ENCODE data around the gene RAPGEF3.

RAPGEF3 gene

DNA sequence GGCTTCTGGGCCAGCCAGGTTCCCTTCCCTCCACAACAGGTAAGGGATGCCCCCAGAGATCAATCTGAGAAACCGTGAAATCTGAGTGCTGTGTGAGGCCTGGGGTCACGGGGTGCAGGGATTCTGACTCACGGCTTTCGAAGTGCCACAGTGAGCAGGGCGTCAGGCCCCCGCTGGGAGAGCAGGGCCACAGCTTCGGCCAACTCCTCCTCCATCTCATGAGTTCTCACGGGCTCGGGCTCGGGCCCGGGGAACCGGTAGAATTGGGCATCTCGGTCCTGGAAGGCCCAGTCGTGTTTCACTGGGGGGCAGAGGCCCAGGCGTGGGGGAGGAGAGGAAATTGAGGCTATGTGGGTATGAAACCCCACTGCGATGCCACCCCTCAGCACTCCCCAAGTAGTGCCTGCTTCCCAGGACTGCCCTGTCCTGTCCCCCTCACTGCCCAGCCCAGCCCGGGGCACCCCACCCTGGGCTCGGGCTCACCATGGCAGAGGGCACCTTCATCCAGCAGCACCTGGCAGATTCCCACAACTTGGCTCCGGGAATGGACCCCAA lies 7.7 kb downstream of the RAPGEF3 start:
- FAIRE-seq (no peak), DNase-seq (ENCODE audit: insufficient read length) (no peak)
- TF ChIP-seq POLR2AphosphoS5 (IDR thresholded peaks at IDR 0.05; ENCODE audit: low read depth, low read length) (no peak), TAF1 (IDR thresholded peaks at IDR 0.05; ENCODE audit: borderline replicate concordance, low read depth, low read length) (no peak), POLR2A (IDR thresholded peaks at IDR 0.05; ENCODE audit: low read depth, low read length) (no peak)

- DNase-seq (ENCODE audit: insufficient read length): no peak
- TF ChIP-seq POLR2AphosphoS5 (IDR thresholded peaks at IDR 0.05; ENCODE audit: low read depth, low read length): no peak
- FAIRE-seq: no peak
Observed at GRCh38 chr12:47750229-47750798, 8.4 kb downstream of the RAPGEF3 start.

GRCh38 chr12:47748899-47749298 lies 9.8 kb downstream of the RAPGEF3 start:
- TF ChIP-seq POLR2A (IDR thresholded peaks at IDR 0.05; ENCODE audit: low read depth, low read length): no peak
- DNase-seq (ENCODE audit: insufficient read length) (no peak), FAIRE-seq (no peak)

DNA sequence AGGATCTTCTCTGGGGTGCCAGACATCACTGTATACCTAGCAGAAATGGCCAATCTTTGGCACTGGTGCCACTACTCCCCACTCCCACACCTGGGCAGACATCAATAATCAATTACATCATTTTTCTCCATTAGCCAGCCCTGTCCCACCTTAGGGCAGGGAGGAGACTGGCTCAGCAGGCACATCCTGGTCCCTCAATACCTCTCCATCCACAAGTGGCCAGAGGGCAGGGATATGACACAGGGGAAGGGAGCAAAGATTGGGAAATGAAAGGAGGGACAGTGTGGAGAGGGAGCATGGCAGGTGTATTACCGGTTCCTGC lies 10.2 kb downstream of the RAPGEF3 start:
- TF ChIP-seq POLR2A (IDR thresholded peaks at IDR 0.05; ENCODE audit: low read depth, low read length): no peak
- no peak for TF ChIP-seq TAF1 (IDR thresholded peaks at IDR 0.05; ENCODE audit: borderline replicate concordance, low read depth, low read length)
- no peak for TF ChIP-seq POLR2AphosphoS5 (IDR thresholded peaks at IDR 0.05; ENCODE audit: low read depth, low read length)
- no peak for DNase-seq (ENCODE audit: insufficient read length)
- FAIRE-seq: no peak

GRCh38 chr12:47747596-47748506 lies 10.8 kb downstream of the RAPGEF3 start:
- TF ChIP-seq POLR2AphosphoS5 (IDR thresholded peaks at IDR 0.05; ENCODE audit: low read depth, low read length) (no peak), TAF1 (IDR thresholded peaks at IDR 0.05; ENCODE audit: borderline replicate concordance, low read depth, low read length) (no peak), POLR2A (IDR thresholded peaks at IDR 0.05; ENCODE audit: low read depth, low read length) (no peak)
- DNase-seq (ENCODE audit: insufficient read length) (no peak), FAIRE-seq (no peak)

DNA sequence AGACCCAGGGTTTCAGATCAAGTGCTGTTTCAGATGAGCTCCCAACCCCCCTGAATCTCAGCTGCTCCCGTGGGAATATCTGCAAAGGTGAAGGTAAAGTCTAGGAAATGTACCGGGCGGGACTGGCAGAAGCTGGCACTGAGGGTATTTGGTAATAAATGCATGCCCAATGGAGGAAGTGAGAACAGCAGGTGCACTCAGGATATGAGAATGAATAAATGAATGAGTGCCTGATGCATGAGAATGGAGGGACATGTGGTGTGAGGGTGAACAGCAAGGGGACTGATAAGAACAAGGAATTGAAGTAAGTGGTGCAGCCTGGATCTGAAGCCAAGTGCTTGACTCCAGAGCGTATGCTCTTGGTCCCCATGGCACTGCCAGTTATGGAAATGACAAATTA lies 11.6 kb downstream of the RAPGEF3 start:
- TF ChIP-seq POLR2A (IDR thresholded peaks at IDR 0.05; ENCODE audit: low read depth, low read length) (no peak), POLR2AphosphoS5 (IDR thresholded peaks at IDR 0.05; ENCODE audit: low read depth, low read length) (no peak), TAF1 (IDR thresholded peaks at IDR 0.05; ENCODE audit: borderline replicate concordance, low read depth, low read length) (no peak)
- DNase-seq (ENCODE audit: insufficient read length) (no peak), FAIRE-seq (no peak)

GRCh38 chr12:47746523-47746922 lies 12.2 kb downstream of the RAPGEF3 start:
- FAIRE-seq (no peak), DNase-seq (ENCODE audit: insufficient read length) (no peak)
- TF ChIP-seq TAF1 (IDR thresholded peaks at IDR 0.05; ENCODE audit: borderline replicate concordance, low read depth, low read length) (no peak), POLR2AphosphoS5 (IDR thresholded peaks at IDR 0.05; ENCODE audit: low read depth, low read length) (no peak), POLR2A (IDR thresholded peaks at IDR 0.05; ENCODE audit: low read depth, low read length) (no peak)

GRCh38 chr12:47746073-47746472 lies 12.6 kb downstream of the RAPGEF3 start:
- FAIRE-seq (no peak), DNase-seq (ENCODE audit: insufficient read length) (no peak)
- no peak for TF ChIP-seq POLR2AphosphoS5 (IDR thresholded peaks at IDR 0.05; ENCODE audit: low read depth, low read length)
- no peak for TF ChIP-seq TAF1 (IDR thresholded peaks at IDR 0.05; ENCODE audit: borderline replicate concordance, low read depth, low read length)
- TF ChIP-seq POLR2A (IDR thresholded peaks at IDR 0.05; ENCODE audit: low read depth, low read length): no peak

DNA sequence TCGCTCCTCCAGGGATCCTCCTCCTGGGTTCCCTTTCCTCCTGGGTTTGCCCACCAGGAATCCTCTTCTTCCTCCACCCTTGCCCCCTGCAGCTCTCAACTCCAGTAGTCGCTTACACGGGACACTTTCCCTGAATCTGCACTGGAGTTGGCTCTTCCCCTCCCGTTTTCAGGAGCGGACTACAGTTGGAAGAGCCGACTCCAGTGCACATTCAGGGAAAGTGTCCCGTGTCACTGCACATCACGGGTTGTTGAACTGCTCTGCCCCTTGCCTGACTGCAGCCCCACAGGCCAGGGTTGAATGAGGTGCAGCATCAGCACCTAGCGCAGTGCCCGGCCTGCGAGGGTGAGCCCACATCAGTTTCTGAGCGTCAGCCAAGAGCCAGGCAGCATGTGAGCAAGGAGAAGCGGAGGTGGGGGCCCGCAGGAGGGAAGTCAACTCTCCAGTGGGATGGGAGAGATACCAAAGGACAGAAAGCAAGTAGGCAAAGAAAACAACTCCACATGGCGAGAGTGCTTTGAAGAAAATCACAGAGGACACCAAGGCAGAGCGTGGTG lies 13.1 kb downstream of the RAPGEF3 start:
- FAIRE-seq: no peak
- no peak for TF ChIP-seq POLR2AphosphoS5 (IDR thresholded peaks at IDR 0.05; ENCODE audit: low read depth, low read length)
- no peak for TF ChIP-seq TAF1 (IDR thresholded peaks at IDR 0.05; ENCODE audit: borderline replicate concordance, low read depth, low read length)
- no peak for TF ChIP-seq POLR2A (IDR thresholded peaks at IDR 0.05; ENCODE audit: low read depth, low read length)

GRCh38 chr12:47744778-47745436 lies 13.8 kb downstream of the RAPGEF3 start:
- TF ChIP-seq POLR2A (IDR thresholded peaks at IDR 0.05; ENCODE audit: low read depth, low read length) (no peak), TAF1 (IDR thresholded peaks at IDR 0.05; ENCODE audit: borderline replicate concordance, low read depth, low read length) (no peak), POLR2AphosphoS5 (IDR thresholded peaks at IDR 0.05; ENCODE audit: low read depth, low read length) (no peak)
- FAIRE-seq (no peak), DNase-seq (ENCODE audit: insufficient read length) (no peak)

More for the DNA sequence above, 13.1 kb downstream of the RAPGEF3 start:
- DNase-seq (ENCODE audit: insufficient read length): no peak

GRCh38 chr12:47744005-47744651 lies 14.6 kb downstream of the RAPGEF3 start:
- DNase-seq (ENCODE audit: insufficient read length) (no peak), FAIRE-seq (no peak)
- no peak for TF ChIP-seq POLR2A (IDR thresholded peaks at IDR 0.05; ENCODE audit: low read depth, low read length)
- no peak for TF ChIP-seq TAF1 (IDR thresholded peaks at IDR 0.05; ENCODE audit: borderline replicate concordance, low read depth, low read length)
- TF ChIP-seq POLR2AphosphoS5 (IDR thresholded peaks at IDR 0.05; ENCODE audit: low read depth, low read length): no peak
